HEK293 (cell line): Measurements from ENCODE around the gene PRPF8.

ENCODE experiments used
- CTCF ChIA-PET: fragments of 350-600 bp; formaldehyde crosslinking; extraction: SDS; loops from one replicate; lab custom pipeline; 2021; ENCODE audit warnings: antibody characterized with exemption; lab: Yijun Ruan, JAX
- POLR2A ChIA-PET: fragments of 300-600 bp; formaldehyde crosslinking; extraction: SDS; loops from one replicate; lab custom pipeline; 2020; ENCODE audit warnings: antibody characterized with exemption, inconsistent platforms; lab: Yijun Ruan, JAX
- H3K27ac ChIP-seq: fragments of 200-500 bp; sonication (Bioruptor generic); 2 replicates; pipeline ENCODE4 v1.5.1; 2014; ENCODE audit warnings: low read depth, low read length, control low read depth, inconsistent platforms; ENCODE audit errors: extremely low read depth
- H3K36me3 ChIP-seq, 2 experiments: fragments of 200-500 bp in 1 of 2; sonication (Bioruptor generic) in 1 of 2; 1 replicate in 1 of 2; 2 replicates in 1 of 2; pipeline ENCODE4 v1.5.1; 2014 to 2017; ENCODE audit warnings: inconsistent platforms in 2 of 2, low read length in 2 of 2; ENCODE audit not compliant: control insufficient read depth in 2 of 2, insufficient read depth in 1 of 2
- H3K4me1 ChIP-seq: fragments of 200-500 bp; sonication (Bioruptor generic); 2 replicates; pipeline ENCODE4 v1.5.1; 2014; ENCODE audit warnings: mild to moderate bottlenecking, low read length, inconsistent platforms; ENCODE audit not compliant: control insufficient read depth, insufficient read depth
- H3K4me3 ChIP-seq: 2 replicates; pipeline ENCODE4 v1.5.1; 2011; ENCODE audit warnings: low read depth, mild to moderate bottlenecking, control low read depth, low read length, moderate library complexity
- H3K9me3 ChIP-seq: fragments of 200-500 bp; sonication (Bioruptor generic); 2 replicates; pipeline ENCODE4 v1.5.1; 2014; ENCODE audit warnings: low read depth, low read length, inconsistent platforms; ENCODE audit not compliant: control insufficient read depth, insufficient read depth
- HIC1 ChIP-seq: fragments of 450-650 bp; formaldehyde crosslinking; IDR thresholded peaks from 2 replicates; pipeline ENCODE4 v1.5.1; 2016; ENCODE audit warnings: missing biosample characterization, missing genetic modification characterization
- MZF1 ChIP-seq: fragments of 450-650 bp; formaldehyde crosslinking; IDR thresholded peaks from 2 replicates; pipeline ENCODE4 v1.5.1; 2017; ENCODE audit warnings: missing biosample characterization, missing genetic modification characterization, borderline replicate concordance
- PATZ1 ChIP-seq: fragments of 450-650 bp; formaldehyde crosslinking; IDR thresholded peaks from 2 replicates; pipeline ENCODE4 v1.5.1; 2016; ENCODE audit warnings: missing biosample characterization, missing genetic modification characterization
- PRDM1 ChIP-seq: fragments of 450-650 bp; formaldehyde crosslinking; IDR thresholded peaks from 2 replicates; pipeline ENCODE4; 2016; ENCODE audit warnings: missing biosample characterization, missing genetic modification characterization
- RBAK ChIP-seq: fragments of 450-650 bp; formaldehyde crosslinking; IDR thresholded peaks from 2 replicates; pipeline ENCODE4 v1.5.1; 2016; ENCODE audit warnings: missing biosample characterization, missing genetic modification characterization
- SP7 ChIP-seq: fragments of 450-650 bp; formaldehyde crosslinking; IDR thresholded peaks from 2 replicates; pipeline ENCODE4 v1.5.1; 2016; ENCODE audit warnings: missing biosample characterization, missing genetic modification characterization
- YY1 ChIP-seq: fragments of 450-650 bp; formaldehyde crosslinking; IDR thresholded peaks from 2 replicates; pipeline ENCODE4 v1.5.1; 2018; ENCODE audit warnings: missing biosample characterization, missing genetic modification characterization
- ZBTB49 ChIP-seq: fragments of 450-650 bp; formaldehyde crosslinking; IDR thresholded peaks from 2 replicates; pipeline ENCODE4 v1.5.1; 2016; ENCODE audit warnings: missing biosample characterization, missing genetic modification characterization, low read depth
- ZFP37 ChIP-seq: fragments of 450-650 bp; formaldehyde crosslinking; IDR thresholded peaks from 2 replicates; pipeline ENCODE4 v1.5.1; 2016; ENCODE audit warnings: missing biosample characterization, missing genetic modification characterization
- ZFP69B ChIP-seq: fragments of 450-650 bp; formaldehyde crosslinking; IDR thresholded peaks from 2 replicates; pipeline ENCODE4 v1.5.1; 2016; ENCODE audit warnings: missing biosample characterization, missing genetic modification characterization
- ZIC2 ChIP-seq: fragments of 450-650 bp; formaldehyde crosslinking; IDR thresholded peaks from 2 replicates; pipeline ENCODE4 v1.5.1; 2016; ENCODE audit warnings: missing biosample characterization, missing genetic modification characterization
- ZNF133 ChIP-seq: fragments of 450-650 bp; formaldehyde crosslinking; IDR thresholded peaks from 2 replicates; pipeline ENCODE4 v1.5.1; 2016; ENCODE audit warnings: missing biosample characterization, missing genetic modification characterization
- ZNF221 ChIP-seq: fragments of 450-650 bp; formaldehyde crosslinking; IDR thresholded peaks from 2 replicates; pipeline ENCODE4 v1.5.1; 2017; ENCODE audit warnings: missing biosample characterization, missing genetic modification characterization, borderline replicate concordance
- ZNF24 ChIP-seq: fragments of 450-650 bp; formaldehyde crosslinking; IDR thresholded peaks from 2 replicates; pipeline ENCODE4 v1.5.1; 2016; ENCODE audit warnings: missing biosample characterization, missing genetic modification characterization
- ZNF302 ChIP-seq: fragments of 450-650 bp; formaldehyde crosslinking; IDR thresholded peaks from 2 replicates; pipeline ENCODE4 v1.5.1; 2016; ENCODE audit warnings: missing biosample characterization, missing genetic modification characterization, low read depth
- ZNF394 ChIP-seq: fragments of 450-650 bp; formaldehyde crosslinking; IDR thresholded peaks from 2 replicates; pipeline ENCODE4 v1.5.1; 2016; ENCODE audit warnings: missing biosample characterization, missing genetic modification characterization, mild to moderate bottlenecking, moderate library complexity, borderline replicate concordance
- ZNF580 ChIP-seq: fragments of 450-650 bp; formaldehyde crosslinking; IDR thresholded peaks from 2 replicates; pipeline ENCODE4 v1.5.1; 2016; ENCODE audit warnings: missing biosample characterization, missing genetic modification characterization
- ZNF658 ChIP-seq: fragments of 450-650 bp; formaldehyde crosslinking; IDR thresholded peaks from 2 replicates; pipeline ENCODE4; 2016; ENCODE audit warnings: missing biosample characterization, missing genetic modification characterization
- ZNF692 ChIP-seq: fragments of 450-650 bp; formaldehyde crosslinking; IDR thresholded peaks from 2 replicates; pipeline ENCODE4 v1.5.1; 2016; ENCODE audit warnings: missing biosample characterization, missing genetic modification characterization

Gene PRPF8

GRCh38 chr17:1638624-1639300 is 45.9 kb downstream of the PRPF8 start:
- no peak overlapping the region for H3K27ac ChIP-seq
- POLR2A ChIA-PET: interaction anchor here (0.7 to 1.7 kb wide), 3 partner anchors 9 to 1183 kb away, joined by 4 to 6 read pairs (median 4); partner anchors contain the start of gene SMYD4
- no peak overlapping the region for H3K4me3 ChIP-seq
- CTCF ChIA-PET: interaction anchor here (0.8 to 2.1 kb wide), 5 partner anchors 9 to 65 kb away, joined by 3 to 11 read pairs (median 5); partner anchors contain the start of gene RILP
- 0 out of 2 replicates have a peak, but pooled peaks cover under 1% of the 10 kb centered on the region for H3K4me1 ChIP-seq
- H3K9me3 ChIP-seq: no peaks in the 10 kb centered on the region
- H3K36me3 ChIP-seq: no peaks in the 10 kb centered on the region
- no peak for TF ChIP-seq ZNF24 (tag by site-specific recombination)
- TF ChIP-seq RBAK (tag by site-specific recombination): no peak
- TF ChIP-seq YY1: no peak
- TF ChIP-seq PRDM1 (tag by site-specific recombination): no peak

- POLR2A ChIA-PET: no interaction called here
- no peaks in the 10 kb centered on the region for H3K9me3 ChIP-seq
- CTCF ChIA-PET: interaction anchor here (0.8 kb wide), 1 partner anchor 8 kb away, joined by 5 read pairs; no protein-coding TSS in a partner anchor
Observed at GRCh38 chr17:1638171-1638590, 46.5 kb downstream of the PRPF8 start.

GRCh38 chr17:1636732-1637285 is 47.9 kb downstream of the PRPF8 start:
- ChIA-PET POLR2A (no interaction called here), CTCF (interaction anchor here (1.1 to 2.0 kb wide), 3 partner anchors 8 to 63 kb away, joined by 7 to 15 read pairs (median 7); partner anchors contain the start of gene SLC43A2)
- no peak overlapping the region for H3K4me3 ChIP-seq
- no peaks in the 10 kb centered on the region for H3K4me1 ChIP-seq
- no peak overlapping the region for H3K27ac ChIP-seq
- H3K36me3 ChIP-seq: no peaks in the 10 kb centered on the region
- no peaks in the 10 kb centered on the region for H3K9me3 ChIP-seq
- no peak for TF ChIP-seq ZNF302 (tag by site-specific recombination)
- no peak for TF ChIP-seq ZBTB49
- no peak for TF ChIP-seq ZNF133 (tag by site-specific recombination)
- TF ChIP-seq ZNF221 (tag by site-specific recombination): no peak
- TF ChIP-seq ZIC2 (tag by site-specific recombination): no peak
- no peak for TF ChIP-seq PATZ1
- TF ChIP-seq ZNF658: no peak
- no peak for TF ChIP-seq ZNF394 (tag by site-specific recombination)

More at GRCh38 chr17:1638171-1638590, 46.5 kb downstream of the PRPF8 start:
- Histone ChIP-seq H3K27ac (no peak overlapping the region), H3K4me1 (no peaks in the 10 kb centered on the region), H3K4me3 (no peak overlapping the region), H3K36me3 (no peaks in the 10 kb centered on the region)
- TF ChIP-seq ZNF580 (tag by site-specific recombination) (no peak), ZFP37 (no peak), ZNF692 (tag by site-specific recombination) (0 out of 2 replicates have a peak, but pooled peaks have one; percentile 43), HIC1 (0 out of 2 replicates have a peak, but pooled peaks have one; percentile 38), MZF1 (tag by site-specific recombination) (no peak), SP7 (tag by site-specific recombination) (no peak), ZFP69B (tag by site-specific recombination) (peak; percentile 61; the same call in 1 of the 2 replicates)
